ENCODE results near the gene PALLD.

DNA sequence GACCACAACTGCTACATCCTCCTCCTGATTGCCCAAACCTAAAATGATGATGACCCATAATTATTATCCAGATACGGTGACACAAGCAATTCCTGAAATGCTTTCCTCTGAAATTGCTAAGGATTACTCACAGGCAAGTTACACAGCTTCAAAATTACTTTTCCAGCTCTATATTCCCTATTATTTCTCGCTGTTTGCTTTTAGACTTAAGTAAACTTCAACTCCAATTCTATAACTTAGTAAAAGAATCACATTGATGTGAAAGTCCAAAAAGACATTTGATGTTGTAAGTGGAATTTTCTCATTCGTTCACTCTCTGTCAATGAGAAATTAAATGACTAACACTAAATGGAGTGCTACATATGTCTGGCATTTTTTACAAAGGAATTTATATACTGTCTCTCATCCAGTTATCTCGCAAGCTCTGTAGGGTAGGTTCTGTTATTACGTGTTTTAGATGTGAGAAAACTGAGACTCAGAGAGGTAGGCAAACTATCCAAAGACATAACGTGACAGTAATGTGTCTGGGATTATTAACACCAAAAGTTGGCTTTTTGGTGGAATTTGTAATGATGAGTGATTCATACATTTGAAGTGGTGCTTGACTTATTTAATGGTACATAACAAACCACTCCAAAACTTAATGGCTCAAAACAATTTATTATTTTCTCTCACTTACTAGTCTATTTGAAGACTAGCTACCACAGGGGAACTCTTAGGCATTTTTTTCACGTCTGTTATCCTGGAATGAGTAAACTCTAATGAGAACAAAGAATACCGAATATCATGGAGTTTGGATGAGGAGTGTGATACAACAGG, 31.5 kb downstream of the PALLD start:
- TF ChIP-seq, protein P1, sequence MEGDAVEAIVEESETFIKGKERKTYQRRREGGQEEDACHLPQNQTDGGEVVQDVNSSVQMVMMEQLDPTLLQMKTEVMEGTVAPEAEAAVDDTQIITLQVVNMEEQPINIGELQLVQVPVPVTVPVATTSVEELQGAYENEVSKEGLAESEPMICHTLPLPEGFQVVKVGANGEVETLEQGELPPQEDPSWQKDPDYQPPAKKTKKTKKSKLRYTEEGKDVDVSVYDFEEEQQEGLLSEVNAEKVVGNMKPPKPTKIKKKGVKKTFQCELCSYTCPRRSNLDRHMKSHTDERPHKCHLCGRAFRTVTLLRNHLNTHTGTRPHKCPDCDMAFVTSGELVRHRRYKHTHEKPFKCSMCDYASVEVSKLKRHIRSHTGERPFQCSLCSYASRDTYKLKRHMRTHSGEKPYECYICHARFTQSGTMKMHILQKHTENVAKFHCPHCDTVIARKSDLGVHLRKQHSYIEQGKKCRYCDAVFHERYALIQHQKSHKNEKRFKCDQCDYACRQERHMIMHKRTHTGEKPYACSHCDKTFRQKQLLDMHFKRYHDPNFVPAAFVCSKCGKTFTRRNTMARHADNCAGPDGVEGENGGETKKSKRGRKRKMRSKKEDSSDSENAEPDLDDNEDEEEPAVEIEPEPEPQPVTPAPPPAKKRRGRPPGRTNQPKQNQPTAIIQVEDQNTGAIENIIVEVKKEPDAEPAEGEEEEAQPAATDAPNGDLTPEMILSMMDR (IDR thresholded peaks at IDR 0.05; ENCODE audit: low read length) = no peak
- no peak for TF ChIP-seq EZH2 (IDR thresholded peaks at IDR 0.05; ENCODE audit: borderline replicate concordance, low read length)
